Glutamatergic neuron (in vitro differentiated cells): Measurements from ENCODE around the gene STAT4. TPM values are rescaled to one million over a fixed set of nuclear protein-coding genes. Genes with fewer than 3 reads are reported as not detected.

Experiments used
- DNase-seq: peaks from one replicate; pipeline ENCODE4 v3.0.0; 2022
- H3K27ac Mint-ChIP-seq: one replicate; pipeline ENCODE4 v1.8.0; 2020; ENCODE audit warnings: mild to moderate bottlenecking, mixed read lengths, inconsistent platforms; ENCODE audit not compliant: unreplicated experiment
- H3K27me3 Mint-ChIP-seq: one replicate; pipeline ENCODE4 v1.8.0; 2020; ENCODE audit warnings: mild to moderate bottlenecking, moderate library complexity, mixed read lengths, inconsistent platforms; ENCODE audit not compliant: unreplicated experiment
- H3K36me3 Mint-ChIP-seq: one replicate; pipeline ENCODE4 v1.8.0; 2020; ENCODE audit warnings: mild to moderate bottlenecking, mixed read lengths, inconsistent platforms; ENCODE audit not compliant: unreplicated experiment
- H3K4me1 Mint-ChIP-seq: one replicate; pipeline ENCODE4 v1.8.0; 2020; ENCODE audit warnings: mild to moderate bottlenecking, low read depth, mixed read lengths, inconsistent platforms; ENCODE audit not compliant: unreplicated experiment
- H3K4me3 Mint-ChIP-seq: one replicate; pipeline ENCODE4 v1.8.0; 2020; ENCODE audit warnings: mild to moderate bottlenecking, mixed read lengths, inconsistent platforms; ENCODE audit not compliant: unreplicated experiment
- H3K9me3 Mint-ChIP-seq: one replicate; pipeline ENCODE4 v1.8.0; 2020; ENCODE audit warnings: mild to moderate bottlenecking, moderate library complexity, mixed read lengths, inconsistent platforms; ENCODE audit not compliant: unreplicated experiment
- CTCF ChIP-seq: fragments of 200-600 bp; sonication (generic); IDR thresholded peaks from one replicate; pipeline ENCODE4 v1.5.0; 2021; ENCODE audit not compliant: partially characterized antibody, unreplicated experiment
- total RNA-seq: library from RNA; stranded (reverse); fragmentation: NEBNext Ultra II Directional; extraction: Animal tissue kit (Norgen Biotek cat#: 25700); gene quantifications from one replicate; pipeline ENCODE4 v1.2.1, GENCODE V29; 2021; ENCODE audit not compliant: unreplicated experiment

Gene STAT4
- total RNA-seq, 1 donor from 2014 or later = 0.74 TPM

- Mint-ChIP-seq H3K27ac (no peak overlapping the region), H3K27me3 (no peaks in the 10 kb centered on the region), H3K36me3 (no peaks in the 10 kb centered on the region), H3K4me3 (no peak overlapping the region), H3K9me3 (peaks cover 1% of the 10 kb centered on the region), H3K4me1 (no peaks in the 10 kb centered on the region)
- no peak for TF ChIP-seq CTCF
- DNase-seq = no peak
These were observed 20.0 kb upstream of the STAT4 start for GRCh38 chr2:191170773-191171172.

- no peak for DNase-seq
- no peaks in the 10 kb centered on the region for H3K27me3 Mint-ChIP-seq
- TF ChIP-seq CTCF = no peak
- H3K4me3 Mint-ChIP-seq = no peak overlapping the region
- no peak overlapping the region for H3K27ac Mint-ChIP-seq
- peaks cover under 1% of the 10 kb centered on the region for H3K4me1 Mint-ChIP-seq
- H3K36me3 Mint-ChIP-seq = no peaks in the 10 kb centered on the region
- peaks cover 1% of the 10 kb centered on the region for H3K9me3 Mint-ChIP-seq
These were observed 19.5 kb upstream of the STAT4 start for GRCh38 chr2:191170301-191170636.

GRCh38 chr2:191169456-191170300, 18.9 kb upstream of the STAT4 start:
- Mint-ChIP-seq H3K36me3 (no peaks in the 10 kb centered on the region), H3K4me1 (peaks cover 4% of the 10 kb centered on the region), H3K27me3 (no peaks in the 10 kb centered on the region), H3K4me3 (no peak overlapping the region), H3K9me3 (peaks cover 1% of the 10 kb centered on the region), H3K27ac (no peak overlapping the region)
- no peak for DNase-seq
- no peak for TF ChIP-seq CTCF

- DNase-seq = no peak
- H3K27me3 Mint-ChIP-seq = no peaks in the 10 kb centered on the region
- peaks cover 1% of the 10 kb centered on the region for H3K9me3 Mint-ChIP-seq
- H3K4me1 Mint-ChIP-seq = peaks cover 4% of the 10 kb centered on the region
- TF ChIP-seq CTCF = no peak
- no peak overlapping the region for H3K27ac Mint-ChIP-seq
- no peak overlapping the region for H3K4me3 Mint-ChIP-seq
- no peaks in the 10 kb centered on the region for H3K36me3 Mint-ChIP-seq
These were observed 17.0 kb upstream of the STAT4 start for GRCh38 chr2:191167766-191168165.

- no peak overlapping the region for H3K27ac Mint-ChIP-seq
- H3K4me1 Mint-ChIP-seq = peaks cover 4% of the 10 kb centered on the region
- no peak overlapping the region for H3K4me3 Mint-ChIP-seq
- no peaks in the 10 kb centered on the region for H3K36me3 Mint-ChIP-seq
- TF ChIP-seq CTCF = no peak
- H3K9me3 Mint-ChIP-seq = peaks cover 4% of the 10 kb centered on the region
- no peak for DNase-seq
- no peaks in the 10 kb centered on the region for H3K27me3 Mint-ChIP-seq
These were observed 16.1 kb upstream of the STAT4 start for GRCh38 chr2:191166756-191167445.
